MM.1S (cell line): Measurements from ENCODE around the gene FAP.

ENCODE experiments used
- DNase-seq: peaks from one replicate; pipeline ENCODE4 v3.0.0-alpha.2; 2015
- H2AFZ ChIP-seq: fragments of 300-600 bp; sonication (generic); 2 replicates; pipeline ENCODE4 v1.6.0; 2016; ENCODE audit warnings: antibody characterized with exemption, low read length
- H3F3A ChIP-seq: fragments of 300-600 bp; sonication (generic); 2 replicates; pipeline ENCODE4 v1.6.1; 2016; ENCODE audit warnings: mild to moderate bottlenecking, antibody characterized with exemption, low read length, moderate library complexity, mixed read lengths; ENCODE audit not compliant: insufficient read depth
- H3K27ac ChIP-seq: fragments of 300-600 bp; sonication (generic); 2 replicates; pipeline ENCODE4 v1.5.1; 2016; ENCODE audit warnings: mild to moderate bottlenecking, low read length
- H3K27me3 ChIP-seq: fragments of 300-600 bp; sonication (generic); replicated peaks from 2 replicates; pipeline ENCODE4 v1.6.0; 2016; ENCODE audit warnings: low read length; ENCODE audit not compliant: insufficient read depth
- H3K36me3 ChIP-seq: fragments of 300-600 bp; sonication (generic); replicated peaks from 2 replicates; pipeline ENCODE4 v1.6.1; 2016; ENCODE audit warnings: mild to moderate bottlenecking, low read length, mixed read lengths; ENCODE audit not compliant: insufficient read depth
- H3K4me1 ChIP-seq: fragments of 300-600 bp; sonication (generic); 2 replicates; pipeline ENCODE4 v1.6.1; 2016; ENCODE audit warnings: low read length, mixed read lengths
- H3K4me2 ChIP-seq: fragments of 300-600 bp; sonication (generic); 2 replicates; pipeline ENCODE4 v1.6.0; 2016; ENCODE audit warnings: low read depth, low read length
- H3K4me3 ChIP-seq: fragments of 300-600 bp; sonication (generic); 2 replicates; pipeline ENCODE4 v1.5.1; 2016; ENCODE audit warnings: low read length, mixed read lengths
- H3K79me2 ChIP-seq: fragments of 300-600 bp; sonication (generic); 2 replicates; pipeline ENCODE4 v1.6.1; 2016; ENCODE audit warnings: mixed run types, low read length, mixed read lengths
- H3K9ac ChIP-seq: fragments of 300-600 bp; sonication (generic); 2 replicates; pipeline ENCODE4 v1.6.1; 2016; ENCODE audit warnings: low read length, mixed read lengths
- H3K9me2 ChIP-seq: fragments of 300-600 bp; sonication (generic); replicated peaks from 2 replicates; pipeline ENCODE4 v1.6.1; 2016; ENCODE audit warnings: mild to moderate bottlenecking, low read length, mixed read lengths; ENCODE audit not compliant: insufficient read depth
- H3K9me3 ChIP-seq: fragments of 300-600 bp; sonication (generic); replicated peaks from 2 replicates; pipeline ENCODE4 v1.6.1; 2016; ENCODE audit warnings: mild to moderate bottlenecking, low read length, mixed read lengths; ENCODE audit not compliant: insufficient read depth
- H4K20me1 ChIP-seq: fragments of 300-600 bp; sonication (generic); 2 replicates; pipeline ENCODE4 v1.6.1; 2016; ENCODE audit warnings: mild to moderate bottlenecking, low read length, moderate library complexity, mixed read lengths; ENCODE audit not compliant: insufficient read depth
- EZH2 ChIP-seq: fragments of 300-600 bp; sonication (generic); optimal IDR thresholded peaks from 2 replicates; pipeline ENCODE3; 2017; ENCODE audit warnings: low read depth, mild to moderate bottlenecking, antibody characterized with exemption, low read length, mixed read lengths
- EZH2phosphoT487 ChIP-seq: fragments of 300-600 bp; sonication (generic); IDR thresholded peaks from 2 replicates; pipeline ENCODE4 v1.6.1; 2018; ENCODE audit warnings: antibody characterized with exemption, low read length
- TF ChIP-seq, protein P1 (sequence below): fragments of 300-600 bp; sonication (generic); IDR thresholded peaks from 2 replicates; pipeline ENCODE4 v1.5.1; 2016; ENCODE audit warnings: antibody characterized with exemption, low read length, mixed read lengths

The FAP gene

DNA sequence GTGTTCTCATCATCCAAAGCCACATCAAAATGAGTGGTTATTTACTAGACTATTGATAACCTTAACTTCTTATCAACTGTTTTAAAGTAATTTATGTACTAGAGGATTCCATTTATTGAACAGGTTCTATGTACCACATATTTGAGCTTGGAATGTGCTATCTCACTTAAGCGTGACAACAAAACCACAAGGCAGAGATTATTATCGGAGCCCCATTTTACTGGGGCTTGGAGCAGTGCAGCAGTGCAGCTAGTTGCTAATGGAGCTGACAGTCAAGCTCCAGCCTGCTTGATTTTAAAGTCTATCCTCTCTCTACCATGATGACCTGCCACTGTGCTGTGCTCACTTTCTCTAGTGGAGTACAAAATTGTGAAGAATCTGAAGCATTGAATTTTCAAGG lies 115.8 kb downstream of the FAP start:
- H3F3A ChIP-seq, result no peaks in the 10 kb centered on the region
- H3K9me3 ChIP-seq, result no peaks in the 10 kb centered on the region
- no peaks in the 10 kb centered on the region for H3K27me3 ChIP-seq
- H3K9ac ChIP-seq, result no peak overlapping the region
- H3K79me2 ChIP-seq, result no peaks in the 10 kb centered on the region
- no peaks in the 10 kb centered on the region for H4K20me1 ChIP-seq
- no peaks in the 10 kb centered on the region for H3K36me3 ChIP-seq
- no peak overlapping the region for H3K4me3 ChIP-seq
- peaks cover 12% of the 10 kb centered on the region for H3K4me1 ChIP-seq
- no peak for DNase-seq
- H3K4me2 ChIP-seq, result no peak overlapping the region
- no peak overlapping the region for H2AFZ ChIP-seq
- no peak overlapping the region for H3K27ac ChIP-seq
- no peaks in the 10 kb centered on the region for H3K9me2 ChIP-seq
- TF ChIP-seq EZH2, result no peak

DNA sequence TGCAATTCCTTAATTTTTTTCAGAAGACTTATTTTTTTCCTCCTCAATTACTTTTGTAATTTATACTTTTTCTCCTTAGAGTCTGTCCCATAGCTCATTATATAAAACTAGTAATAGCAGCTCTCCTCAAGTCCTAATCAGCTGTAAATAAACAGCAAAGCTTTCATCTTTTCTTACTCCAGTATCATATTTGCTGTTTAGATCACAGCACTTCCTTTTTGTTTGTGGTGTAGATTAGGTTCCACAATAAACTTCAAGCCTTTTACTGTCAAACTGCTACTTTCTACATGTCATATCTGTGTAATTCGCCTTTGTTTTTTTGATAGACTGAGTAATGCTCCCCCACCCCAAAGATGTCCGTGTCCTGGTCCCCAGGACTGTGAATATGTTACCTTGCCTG lies 116.7 kb downstream of the FAP start:
- Histone ChIP-seq H3K9me2 (no peaks in the 10 kb centered on the region), H3K4me2 (no peak overlapping the region)

DNA sequence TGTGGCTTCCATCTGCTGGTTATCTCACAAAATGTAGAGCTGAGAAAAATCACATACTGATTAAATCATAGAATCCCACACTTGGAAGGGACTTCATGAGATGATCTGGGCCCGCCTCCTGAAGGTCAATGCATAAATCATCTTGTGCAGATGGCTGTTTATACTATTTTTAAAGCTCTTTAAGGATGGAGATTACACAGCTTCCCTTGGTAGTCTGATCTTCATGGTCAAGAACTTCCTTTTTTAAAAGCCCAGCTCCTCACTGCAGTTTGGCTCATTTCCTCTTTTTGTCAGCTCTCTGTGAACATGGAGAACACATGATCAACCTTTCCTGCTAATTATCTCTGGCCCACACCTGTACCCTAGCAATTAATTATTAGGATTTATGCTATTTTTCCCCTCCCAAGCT lies 117.1 kb downstream of the FAP start:
- peaks cover 12% of the 10 kb centered on the region for H3K4me1 ChIP-seq
- H3K9me2 ChIP-seq, result no peaks in the 10 kb centered on the region
- no peak overlapping the region for H3K4me3 ChIP-seq
- H3K27ac ChIP-seq, result peak overlapping the region; percentile 5; the same call in 1 of the 2 replicates
- H3K9me3 ChIP-seq, result no peaks in the 10 kb centered on the region
- H4K20me1 ChIP-seq, result no peaks in the 10 kb centered on the region
- no peaks in the 10 kb centered on the region for H3K79me2 ChIP-seq
- DNase-seq, result peak; percentile 52
- H3F3A ChIP-seq, result no peaks in the 10 kb centered on the region
- no peak overlapping the region for H2AFZ ChIP-seq
- no peak overlapping the region for H3K4me2 ChIP-seq
- H3K36me3 ChIP-seq, result no peaks in the 10 kb centered on the region
- TF ChIP-seq, protein P1, sequence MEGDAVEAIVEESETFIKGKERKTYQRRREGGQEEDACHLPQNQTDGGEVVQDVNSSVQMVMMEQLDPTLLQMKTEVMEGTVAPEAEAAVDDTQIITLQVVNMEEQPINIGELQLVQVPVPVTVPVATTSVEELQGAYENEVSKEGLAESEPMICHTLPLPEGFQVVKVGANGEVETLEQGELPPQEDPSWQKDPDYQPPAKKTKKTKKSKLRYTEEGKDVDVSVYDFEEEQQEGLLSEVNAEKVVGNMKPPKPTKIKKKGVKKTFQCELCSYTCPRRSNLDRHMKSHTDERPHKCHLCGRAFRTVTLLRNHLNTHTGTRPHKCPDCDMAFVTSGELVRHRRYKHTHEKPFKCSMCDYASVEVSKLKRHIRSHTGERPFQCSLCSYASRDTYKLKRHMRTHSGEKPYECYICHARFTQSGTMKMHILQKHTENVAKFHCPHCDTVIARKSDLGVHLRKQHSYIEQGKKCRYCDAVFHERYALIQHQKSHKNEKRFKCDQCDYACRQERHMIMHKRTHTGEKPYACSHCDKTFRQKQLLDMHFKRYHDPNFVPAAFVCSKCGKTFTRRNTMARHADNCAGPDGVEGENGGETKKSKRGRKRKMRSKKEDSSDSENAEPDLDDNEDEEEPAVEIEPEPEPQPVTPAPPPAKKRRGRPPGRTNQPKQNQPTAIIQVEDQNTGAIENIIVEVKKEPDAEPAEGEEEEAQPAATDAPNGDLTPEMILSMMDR, result no peak
- TF ChIP-seq EZH2, result no peak
- no peak for TF ChIP-seq EZH2phosphoT487
- H3K9ac ChIP-seq, result no peak overlapping the region
- H3K27me3 ChIP-seq, result no peaks in the 10 kb centered on the region

More for the DNA sequence above, 116.7 kb downstream of the FAP start:
- peak overlapping the region; percentile 5; the same call in 1 of the 2 replicates for H3K27ac ChIP-seq
- no peaks in the 10 kb centered on the region for H3K27me3 ChIP-seq
- TF ChIP-seq EZH2phosphoT487 (no peak), EZH2 (no peak)
- TF ChIP-seq, protein P1, result no peak
- peaks cover 12% of the 10 kb centered on the region for H3K4me1 ChIP-seq
- H3K9ac ChIP-seq, result no peak overlapping the region
- H3K4me3 ChIP-seq, result no peak overlapping the region
- no peak for DNase-seq
- no peaks in the 10 kb centered on the region for H4K20me1 ChIP-seq
- H3K36me3 ChIP-seq, result no peaks in the 10 kb centered on the region
- H3K9me3 ChIP-seq, result no peaks in the 10 kb centered on the region
- H2AFZ ChIP-seq, result no peak overlapping the region
- no peaks in the 10 kb centered on the region for H3K79me2 ChIP-seq
- no peaks in the 10 kb centered on the region for H3F3A ChIP-seq

DNA sequence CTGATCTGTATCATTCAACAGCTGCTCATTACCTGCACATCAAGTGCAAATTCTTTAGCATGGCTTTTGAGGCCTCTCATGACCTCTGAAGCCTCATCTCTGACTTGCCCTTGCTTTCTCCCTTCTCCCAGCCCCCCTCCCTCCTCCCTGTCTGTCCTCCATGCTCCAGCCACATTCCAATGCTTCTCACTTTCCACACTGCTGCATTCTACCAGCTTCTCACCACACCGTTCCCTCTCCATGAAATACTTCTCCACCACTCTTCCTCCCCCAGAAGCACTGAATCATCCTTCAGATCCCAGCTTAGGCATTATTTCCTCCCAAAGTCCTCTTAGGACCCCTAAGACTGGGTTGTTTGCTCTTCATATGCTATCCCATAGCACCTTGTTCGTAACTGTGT lies 118.1 kb downstream of the FAP start:
- Histone ChIP-seq H3K9me3 (no peaks in the 10 kb centered on the region), H2AFZ (no peak overlapping the region), H3K36me3 (no peaks in the 10 kb centered on the region), H3K4me1 (peaks cover 12% of the 10 kb centered on the region), H3K27me3 (no peaks in the 10 kb centered on the region), H3K9me2 (no peaks in the 10 kb centered on the region), H3K4me2 (no peak overlapping the region), H3K9ac (no peak overlapping the region), H4K20me1 (no peaks in the 10 kb centered on the region), H3F3A (no peaks in the 10 kb centered on the region), H3K4me3 (no peak overlapping the region), H3K27ac (no peak overlapping the region), H3K79me2 (no peaks in the 10 kb centered on the region)
- TF ChIP-seq EZH2 (no peak), EZH2phosphoT487 (no peak)
- TF ChIP-seq, protein P1, result no peak
- no peak for DNase-seq
